CD4-positive, alpha-beta T cell treated with Interleukin-4 for 1 hour (primary cell): ENCODE measurements around the gene MBP.

Experiments
- DNase-seq, 2 donors: peaks; one replicate each; pipeline ENCODE4 v3.0.0-alpha.2; 2020 to 2022

Gene MBP

GRCh38 chr18:77099485-77100370 is 32.9 kb downstream of the MBP start:
- DNase-seq, result peak; percentile 46 to 54

- no peak for DNase-seq
Observed at GRCh38 chr18:77098538-77099174, 33.9 kb downstream of the MBP start.

- DNase-seq, result no peak
Observed at GRCh38 chr18:77098029-77098428, 34.6 kb downstream of the MBP start.

GRCh38 chr18:77096936-77097886 is 35.4 kb downstream of the MBP start:
- DNase-seq, result no peak

- no peak for DNase-seq
Observed at GRCh38 chr18:77095391-77096371, 36.9 kb downstream of the MBP start.

- no peak for DNase-seq
Observed at GRCh38 chr18:77093586-77093985, 39.0 kb downstream of the MBP start.

GRCh38 chr18:77093067-77093430 is 39.5 kb downstream of the MBP start:
- DNase-seq, result no peak

- no peak for DNase-seq
Observed at GRCh38 chr18:77092104-77093066, 40.2 kb downstream of the MBP start.

GRCh38 chr18:77091366-77091765 is 41.2 kb downstream of the MBP start:
- no peak for DNase-seq

- no peak for DNase-seq
Observed at GRCh38 chr18:77090546-77091174, 41.9 kb downstream of the MBP start.

- no peak for DNase-seq
Observed at GRCh38 chr18:77089723-77090285, 42.8 kb downstream of the MBP start.

- no peak for DNase-seq
Observed at GRCh38 chr18:77088963-77089722, 43.4 kb downstream of the MBP start.

GRCh38 chr18:77087393-77088141 is 45.0 kb downstream of the MBP start:
- no peak for DNase-seq

GRCh38 chr18:77086656-77087392 is 45.8 kb downstream of the MBP start:
- DNase-seq, result no peak

- no peak for DNase-seq
Observed at GRCh38 chr18:77086034-77086433, 46.5 kb downstream of the MBP start.

- DNase-seq, result no peak
Observed at GRCh38 chr18:77084688-77085035, 47.9 kb downstream of the MBP start.

GRCh38 chr18:77082316-77082955 is 50.1 kb downstream of the MBP start:
- DNase-seq, result no peak
